HepG2 (cell line): Measurements from ENCODE around the gene ANG. TPM values are rescaled to one million over a fixed set of nuclear protein-coding genes. Genes with fewer than 3 reads are reported as not detected.
A peak's percentile ranks its signal among the peaks of the same experiment; 100 is the strongest.

Experiments
- DR1 ChIP-seq: sonication (generic); formaldehyde crosslinking; IDR thresholded peaks from 2 replicates; pipeline ENCODE4 v1.8.0; 2021; ENCODE audit warnings: mild to moderate bottlenecking, missing genetic modification reagents, inconsistent platforms
- ZNF609 ChIP-seq: sonication (generic); formaldehyde crosslinking; IDR thresholded peaks from 2 replicates; pipeline ENCODE4 v1.4.0; 2020; ENCODE audit warnings: mild to moderate bottlenecking, missing genetic modification reagents, borderline replicate concordance
- ZNF660 ChIP-seq: sonication (generic); formaldehyde crosslinking; IDR thresholded peaks from 2 replicates; pipeline ENCODE4 v1.5.1; 2020; ENCODE audit warnings: mild to moderate bottlenecking, low read depth, missing genetic modification reagents, borderline replicate concordance
- ZNF674 ChIP-seq: sonication (generic); formaldehyde crosslinking; IDR thresholded peaks from 2 replicates; pipeline ENCODE4 v1.5.0; 2020; ENCODE audit warnings: low read depth, mild to moderate bottlenecking, missing genetic modification reagents
- ZNF777 ChIP-seq: sonication (generic); formaldehyde crosslinking; IDR thresholded peaks from 2 replicates; pipeline ENCODE4 v1.4.0; 2020; ENCODE audit warnings: missing genetic modification reagents
- polyA plus RNA-seq, 8 experiments: library from polyadenylated mRNA; depleted of rRNA in 3 of 8; stranded (reverse) in 7 of 8; unstranded in 1 of 8; fragments of >200 nt; fragmentation: Illumina TruSeq in 4 of 8; extraction: Trizol in 4 of 8; gene quantifications; 2 replicates each; pipeline versions ENCODE4 v1.2.1 to v1.2.3, GENCODE V29; 2011 to 2016; ENCODE audit warnings: low read depth in 4 of 8, missing spikeins in 1 of 8, mixed read lengths in 1 of 8; ENCODE audit not compliant: insufficient read depth in 1 of 8
- total RNA-seq, 5 experiments: library from RNA; depleted of rRNA; stranded (reverse); fragments of >200 nt; fragmentation: Illumina TruSeq; extraction: Trizol; gene quantifications; 2 replicates each; pipeline ENCODE4 v1.2.3, GENCODE V29; 2016; ENCODE audit warnings: low read depth in 1 of 5
- TF ChIP-seq, protein P1 (sequence below), 2 experiments: fragments of 450-650 bp in 1 of 2; sonication (generic) in 1 of 2; formaldehyde crosslinking in 1 of 2; IDR thresholded peaks; 2 replicates each; pipeline versions ENCODE4 v1.6.1 to v1.8.0; 2016 to 2022; ENCODE audit warnings: antibody characterized with exemption in 1 of 2, mild to moderate bottlenecking in 1 of 2, missing genetic modification reagents in 1 of 2
- TF ChIP-seq, protein P2 (sequence below), 2 experiments: sonication (generic) in 1 of 2; formaldehyde crosslinking in 1 of 2; IDR thresholded peaks; 2 replicates each; pipeline versions ENCODE4 v1.4.0 to v1.6.1; 2016 to 2020; ENCODE audit warnings: borderline replicate concordance in 1 of 2, low read depth in 1 of 2, mild to moderate bottlenecking in 1 of 2, missing genetic modification reagents in 1 of 2

Gene ANG
- total and polyA plus RNA-seq, 2 of the 13 experiments (the other 11 are each of a cell fraction or from before 2014, with no cell fraction given) = 83.6 to 401 TPM

DNA sequence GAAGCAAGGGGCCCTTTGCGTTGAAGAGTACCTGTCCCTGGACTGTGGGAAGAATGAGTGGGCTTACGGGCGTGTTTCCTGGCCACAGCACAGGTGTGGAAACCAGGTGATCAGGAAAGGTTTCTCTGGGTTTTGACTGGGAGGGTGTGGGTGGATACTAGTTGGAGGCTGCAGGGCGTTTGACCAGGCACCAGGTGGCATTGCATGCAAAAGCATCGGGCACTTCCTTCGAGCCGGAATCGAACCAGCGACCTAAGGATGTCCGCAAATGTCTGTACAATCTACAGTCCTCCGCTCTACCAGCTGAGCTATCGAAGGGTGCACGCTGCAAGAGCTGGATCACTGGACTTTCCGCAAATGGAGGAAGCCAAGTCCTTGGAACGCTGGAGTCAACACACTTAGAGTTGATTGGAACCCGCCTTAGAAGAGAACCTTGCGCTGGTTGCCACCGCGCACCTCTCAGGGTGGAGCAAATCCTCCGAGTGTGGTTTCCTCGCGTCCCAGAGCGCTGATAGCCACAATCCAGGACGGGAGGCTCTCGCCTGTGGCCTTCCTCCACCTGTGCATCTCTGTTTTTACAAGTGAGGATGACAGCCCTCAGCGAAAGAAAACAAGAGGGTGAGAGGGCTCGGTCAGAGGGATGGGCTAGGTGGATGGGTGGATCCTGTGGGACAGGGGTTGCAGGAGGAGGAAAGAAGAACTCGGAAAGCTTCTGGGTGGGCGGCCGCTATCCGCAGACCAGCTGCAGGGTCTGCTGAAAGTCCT lies 25.4 kb upstream of the ANG start (continued):
- TF ChIP-seq, protein P1, sequence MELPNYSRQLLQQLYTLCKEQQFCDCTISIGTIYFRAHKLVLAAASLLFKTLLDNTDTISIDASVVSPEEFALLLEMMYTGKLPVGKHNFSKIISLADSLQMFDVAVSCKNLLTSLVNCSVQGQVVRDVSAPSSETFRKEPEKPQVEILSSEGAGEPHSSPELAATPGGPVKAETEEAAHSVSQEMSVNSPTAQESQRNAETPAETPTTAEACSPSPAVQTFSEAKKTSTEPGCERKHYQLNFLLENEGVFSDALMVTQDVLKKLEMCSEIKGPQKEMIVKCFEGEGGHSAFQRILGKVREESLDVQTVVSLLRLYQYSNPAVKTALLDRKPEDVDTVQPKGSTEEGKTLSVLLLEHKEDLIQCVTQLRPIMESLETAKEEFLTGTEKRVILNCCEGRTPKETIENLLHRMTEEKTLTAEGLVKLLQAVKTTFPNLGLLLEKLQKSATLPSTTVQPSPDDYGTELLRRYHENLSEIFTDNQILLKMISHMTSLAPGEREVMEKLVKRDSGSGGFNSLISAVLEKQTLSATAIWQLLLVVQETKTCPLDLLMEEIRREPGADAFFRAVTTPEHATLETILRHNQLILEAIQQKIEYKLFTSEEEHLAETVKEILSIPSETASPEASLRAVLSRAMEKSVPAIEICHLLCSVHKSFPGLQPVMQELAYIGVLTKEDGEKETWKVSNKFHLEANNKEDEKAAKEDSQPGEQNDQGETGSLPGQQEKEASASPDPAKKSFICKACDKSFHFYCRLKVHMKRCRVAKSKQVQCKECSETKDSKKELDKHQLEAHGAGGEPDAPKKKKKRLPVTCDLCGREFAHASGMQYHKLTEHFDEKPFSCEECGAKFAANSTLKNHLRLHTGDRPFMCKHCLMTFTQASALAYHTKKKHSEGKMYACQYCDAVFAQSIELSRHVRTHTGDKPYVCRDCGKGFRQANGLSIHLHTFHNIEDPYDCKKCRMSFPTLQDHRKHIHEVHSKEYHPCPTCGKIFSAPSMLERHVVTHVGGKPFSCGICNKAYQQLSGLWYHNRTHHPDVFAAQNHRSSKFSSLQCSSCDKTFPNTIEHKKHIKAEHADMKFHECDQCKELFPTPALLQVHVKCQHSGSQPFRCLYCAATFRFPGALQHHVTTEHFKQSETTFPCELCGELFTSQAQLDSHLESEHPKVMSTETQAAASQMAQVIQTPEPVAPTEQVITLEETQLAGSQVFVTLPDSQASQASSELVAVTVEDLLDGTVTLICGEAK (IDR thresholded peaks at IDR 0.05) = no peak
- TF ChIP-seq, protein P1 (CRISPR knock-in tag; IDR thresholded peaks at IDR 0.05) = peak; percentile 74; the same call in 1 of the 2 replicates
- TF ChIP-seq DR1 (CRISPR knock-in tag) (no peak), ZNF660 (CRISPR knock-in tag) (no peak), ZNF674 (CRISPR knock-in tag) (no peak), ZNF609 (CRISPR knock-in tag) (no peak; the same call in 1 of the 2 replicates), ZNF777 (CRISPR knock-in tag) (no peak)
- TF ChIP-seq, protein P2, sequence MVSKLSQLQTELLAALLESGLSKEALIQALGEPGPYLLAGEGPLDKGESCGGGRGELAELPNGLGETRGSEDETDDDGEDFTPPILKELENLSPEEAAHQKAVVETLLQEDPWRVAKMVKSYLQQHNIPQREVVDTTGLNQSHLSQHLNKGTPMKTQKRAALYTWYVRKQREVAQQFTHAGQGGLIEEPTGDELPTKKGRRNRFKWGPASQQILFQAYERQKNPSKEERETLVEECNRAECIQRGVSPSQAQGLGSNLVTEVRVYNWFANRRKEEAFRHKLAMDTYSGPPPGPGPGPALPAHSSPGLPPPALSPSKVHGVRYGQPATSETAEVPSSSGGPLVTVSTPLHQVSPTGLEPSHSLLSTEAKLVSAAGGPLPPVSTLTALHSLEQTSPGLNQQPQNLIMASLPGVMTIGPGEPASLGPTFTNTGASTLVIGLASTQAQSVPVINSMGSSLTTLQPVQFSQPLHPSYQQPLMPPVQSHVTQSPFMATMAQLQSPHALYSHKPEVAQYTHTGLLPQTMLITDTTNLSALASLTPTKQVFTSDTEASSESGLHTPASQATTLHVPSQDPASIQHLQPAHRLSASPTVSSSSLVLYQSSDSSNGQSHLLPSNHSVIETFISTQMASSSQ (IDR thresholded peaks at IDR 0.05; ENCODE audit: low read depth) = no peak
- TF ChIP-seq, protein P2 (CRISPR knock-in tag; IDR thresholded peaks at IDR 0.05; ENCODE audit: borderline replicate concordance) = 0 out of 2 replicates have a peak, but pooled peaks have one; percentile 22
